SK-MEL-5 (cell line): ENCODE measurements around the gene LIN28B. TPM values are rescaled to one million over a fixed set of nuclear protein-coding genes. Genes with fewer than 3 reads are reported as not detected.
"Not testable (repeated sequence)": the region's sequence is repeated elsewhere in the genome, so short reads cannot be mapped to it uniquely, and the experiment has no call there.

ENCODE experiments used
- DNase-seq: peaks from one replicate; pipeline ENCODE4 v3.0.0-alpha.2; 2016; ENCODE audit warnings: low read depth, low spot score
- in situ Hi-C: cut with HindIII; loops from 2 replicates; pipeline ENCODE4 v1.10.0; 2016; ENCODE audit warnings: low sequenced_read_pairs, high pct_unique_total_duplicates, low pct_unique_long_range_greater_than_20kb
- total RNA-seq: library from RNA; depleted of rRNA; stranded (reverse); fragments of >200 nt; shearing (Covaris generic); gene quantifications from 2 replicates; pipeline ENCODE4 v1.2.3, GENCODE V29; 2014

Gene LIN28B
- total RNA-seq, 1 experiment from 2014 or later = 0.13 TPM

- in situ Hi-C loops = no loop called here
These were observed 85.0 kb downstream of the LIN28B start for GRCh38 chr6:105041880-105042279.

GRCh38 chr6:105042648-105043047 is 85.7 kb downstream of the LIN28B start:
- no peak for DNase-seq
- in situ Hi-C loops = no loop called here

More at GRCh38 chr6:105041880-105042279, 85.0 kb downstream of the LIN28B start:
- DNase-seq = no peak

GRCh38 chr6:105043979-105044378 is 87.1 kb downstream of the LIN28B start:
- in situ Hi-C loops = no loop called here
- no peak for DNase-seq

DNA sequence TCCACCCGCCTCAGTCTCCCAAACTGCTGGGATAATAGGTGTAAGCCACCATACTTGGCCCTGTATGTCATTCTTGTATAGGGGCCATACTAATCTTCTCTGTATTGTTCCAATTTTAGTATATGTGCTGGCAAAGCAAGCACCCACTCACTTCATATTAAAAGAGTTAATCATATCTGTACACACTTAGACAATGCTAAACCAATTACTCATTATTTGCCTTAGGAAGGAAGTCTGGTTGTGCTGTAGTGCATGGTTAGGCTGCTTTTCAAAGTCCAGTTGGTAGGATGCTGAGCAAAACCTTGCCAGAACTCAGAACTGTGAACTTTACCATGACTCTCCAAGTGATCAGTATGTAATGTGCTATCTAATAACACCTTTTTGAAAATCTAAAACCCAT is 88.6 kb downstream of the LIN28B start:
- in situ Hi-C loops = no loop called here
- DNase-seq = no peak

GRCh38 chr6:105051941-105052471 is 95.1 kb downstream of the LIN28B start:
- DNase-seq = no peak
- in situ Hi-C loops = no loop called here

GRCh38 chr6:105056646-105057045 is 99.7 kb downstream of the LIN28B start:
- DNase-seq = no peak
- in situ Hi-C loops = no loop called here

- no peak for DNase-seq
- in situ Hi-C loops = no loop called here
These were observed 100.3 kb downstream of the LIN28B start for GRCh38 chr6:105057160-105057559.

GRCh38 chr6:105058316-105058715 is 101.4 kb downstream of the LIN28B start:
- in situ Hi-C loops = no loop called here
- no peak for DNase-seq

GRCh38 chr6:105058846-105059245 is 101.9 kb downstream of the LIN28B start:
- in situ Hi-C loops = no loop called here

DNA sequence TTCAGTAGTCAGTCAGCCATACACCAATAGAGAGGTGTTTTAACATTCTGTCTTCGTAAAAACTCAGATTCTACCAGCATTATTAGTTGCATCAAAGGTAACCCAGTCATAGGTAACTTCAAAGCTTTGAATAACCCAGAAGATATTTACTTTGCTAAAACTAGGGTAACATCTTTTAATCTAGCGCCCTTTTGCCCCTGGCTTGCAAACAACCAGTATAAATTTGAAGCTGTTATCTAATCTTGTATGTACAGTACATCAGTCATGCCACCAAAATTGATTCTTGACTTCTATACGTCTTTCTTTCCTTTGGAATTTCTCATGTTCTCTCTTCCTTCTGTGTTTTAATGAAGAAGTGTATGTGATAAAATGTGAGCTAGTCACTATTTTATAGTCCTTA is 109.3 kb downstream of the LIN28B start:
- DNase-seq = no peak
- in situ Hi-C loops = no loop called here

More at GRCh38 chr6:105058846-105059245, 101.9 kb downstream of the LIN28B start:
- no peak for DNase-seq

DNA sequence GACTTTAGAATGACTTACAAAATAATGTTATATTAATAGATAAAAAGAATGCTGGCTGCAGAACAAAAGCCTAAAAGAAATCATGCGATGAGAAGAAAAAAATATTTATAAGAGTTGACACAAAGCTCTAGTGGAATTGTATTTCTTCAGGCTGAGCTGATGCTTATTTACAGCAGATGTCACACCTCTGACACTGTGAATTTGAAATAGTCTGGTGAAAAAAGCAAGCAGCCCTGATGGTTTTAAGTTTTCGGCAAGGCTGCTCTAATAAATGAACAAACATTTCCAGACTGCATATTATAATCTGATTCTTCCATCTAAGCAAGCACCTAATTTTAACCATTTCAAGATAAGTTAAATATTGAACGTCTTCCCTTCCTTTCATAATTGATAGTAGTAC is 109.9 kb downstream of the LIN28B start:
- in situ Hi-C loops = no loop called here
- DNase-seq = no peak

- DNase-seq = no peak
- in situ Hi-C loops = no loop called here
These were observed 110.4 kb downstream of the LIN28B start for GRCh38 chr6:105067329-105067728.

- DNase-seq = no peak
- in situ Hi-C loops = no loop called here
These were observed 111.5 kb downstream of the LIN28B start for GRCh38 chr6:105068407-105068806.

DNA sequence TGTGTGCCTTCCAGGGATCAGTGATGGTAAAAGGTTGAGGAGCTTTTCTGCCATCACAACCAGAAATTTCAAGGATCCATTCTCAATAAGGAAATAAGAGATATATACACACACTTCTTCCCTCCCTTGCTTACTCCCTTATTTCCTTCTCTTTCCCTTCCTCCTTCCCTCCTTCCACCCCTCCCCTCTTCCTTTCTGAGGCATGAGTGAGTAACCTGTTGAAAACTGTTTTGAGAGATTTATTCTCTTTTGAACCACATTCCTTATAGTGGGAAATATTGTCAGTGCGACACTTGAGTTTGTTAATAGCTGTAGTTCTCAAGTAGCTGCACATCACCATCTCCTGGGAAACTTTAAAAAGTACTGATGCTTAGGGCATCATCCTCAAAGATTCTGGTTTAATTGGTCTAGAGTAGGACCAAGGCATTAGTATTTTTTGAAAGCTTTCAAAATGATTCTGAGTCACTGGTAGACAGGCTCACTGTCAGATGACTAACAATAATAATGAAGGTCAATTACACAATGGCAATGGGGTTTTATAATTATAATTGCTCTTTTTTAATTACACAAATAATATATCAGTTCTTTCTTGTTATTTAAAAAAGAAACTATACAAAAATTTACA is 113.0 kb downstream of the LIN28B start:
- DNase-seq = no peak
- in situ Hi-C loops = no loop called here

- in situ Hi-C loops = no loop called here
- DNase-seq = no peak
These were observed 115.9 kb downstream of the LIN28B start for GRCh38 chr6:105072798-105073199.

DNA sequence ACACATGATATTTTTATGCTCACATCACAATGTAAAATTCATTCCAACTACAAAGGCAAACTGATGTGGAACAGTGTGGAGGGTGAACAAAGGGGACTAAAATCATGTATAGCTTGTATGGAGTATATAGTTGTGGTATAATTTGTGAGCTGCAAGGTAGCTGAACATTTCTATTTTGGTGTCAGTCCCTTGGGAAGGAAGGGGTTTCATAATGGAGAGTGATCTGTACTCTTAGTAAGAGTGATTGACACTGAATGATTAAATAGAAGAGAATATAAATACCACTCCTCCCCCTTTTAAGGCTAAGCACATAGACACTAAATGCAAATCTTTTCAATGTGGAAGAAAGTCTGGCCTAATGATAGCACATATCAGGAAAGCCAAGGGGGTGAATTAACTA is 118.3 kb downstream of the LIN28B start:
- in situ Hi-C loops = no loop called here
- DNase-seq = no peak

GRCh38 chr6:105076418-105076817 is 119.5 kb downstream of the LIN28B start:
- in situ Hi-C loops, DNase-seq: not testable (repeated sequence)

GRCh38 chr6:105077596-105078385 is 120.9 kb downstream of the LIN28B start:
- in situ Hi-C loops = no loop called here

DNA sequence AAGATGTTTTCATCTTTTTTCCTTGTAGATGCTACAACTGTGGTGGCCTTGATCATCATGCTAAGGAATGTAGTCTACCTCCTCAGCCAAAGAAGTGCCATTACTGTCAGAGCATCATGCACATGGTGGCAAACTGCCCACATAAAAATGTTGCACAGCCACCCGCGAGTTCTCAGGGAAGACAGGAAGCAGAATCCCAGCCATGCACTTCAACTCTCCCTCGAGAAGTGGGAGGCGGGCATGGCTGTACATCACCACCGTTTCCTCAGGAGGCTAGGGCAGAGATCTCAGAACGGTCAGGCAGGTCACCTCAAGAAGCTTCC is 121.4 kb downstream of the LIN28B start:
- DNase-seq = no peak
- in situ Hi-C loops = no loop called here

More at GRCh38 chr6:105077596-105078385, 120.9 kb downstream of the LIN28B start:
- peak; percentile 77 for DNase-seq
